PC-9 (cell line): ENCODE results near the gene APBA2. TPM values are rescaled to one million over a fixed set of nuclear protein-coding genes. Genes with fewer than 3 reads are reported as not detected.

ENCODE experiments used
- BruUV-seq: library from RNA; stranded (reverse); fragments of 400-500 nt; replicated peaks from 2 replicates; lab custom pipeline; 2021; lab: Mats Ljungman, UMichigan
- CTCF ChIA-PET: fragments of 300-600 bp; sonication (Branson Sonifier 250); formaldehyde crosslinking; loops from one replicate; lab custom pipeline; 2022; ENCODE audit warnings: antibody characterized with exemption; lab: Charles Lee
- POLR2A ChIA-PET: fragments of 300-600 bp; sonication (Branson Sonifier 250); formaldehyde crosslinking; loops from one replicate; lab custom pipeline; 2022; ENCODE audit warnings: antibody characterized with exemption; ENCODE audit not compliant: unreplicated experiment; lab: Charles Lee
- DNase-seq, 2 experiments: peaks; one replicate each; pipeline versions ENCODE4 v3.0.0 to v3.0.0-alpha.2; 2015 to 2022; ENCODE audit warnings: mixed read lengths in 1 of 2
- H2AFZ ChIP-seq: fragments of 200-600 bp; sonication (generic); 2 replicates; pipeline ENCODE4 v1.8.1; 2017; ENCODE audit warnings: antibody characterized with exemption
- H3F3A ChIP-seq: fragments of 200-600 bp; sonication (generic); 2 replicates; pipeline ENCODE4 v1.8.1; 2017; ENCODE audit warnings: antibody characterized with exemption, mild to moderate bottlenecking, low read depth; ENCODE audit not compliant: insufficient read depth
- H3K27ac ChIP-seq: fragments of 200-600 bp; sonication (generic); 2 replicates; pipeline ENCODE4 v1.6.1; 2016; ENCODE audit warnings: mixed run types
- H3K27me3 ChIP-seq: fragments of 200-600 bp; sonication (generic); 2 replicates; pipeline ENCODE4 v1.6.1; 2016; ENCODE audit warnings: low read depth, mixed run types; ENCODE audit not compliant: insufficient read depth
- H3K36me3 ChIP-seq: fragments of 200-600 bp; sonication (generic); 2 replicates; pipeline ENCODE4 v1.6.1; 2016; ENCODE audit warnings: low read depth, mixed run types
- H3K4me1 ChIP-seq: fragments of 200-600 bp; sonication (generic); replicated peaks from 2 replicates; pipeline ENCODE4 v1.6.1; 2016; ENCODE audit warnings: mixed run types; ENCODE audit not compliant: insufficient read depth
- H3K4me2 ChIP-seq: fragments of 200-600 bp; sonication (generic); 2 replicates; pipeline ENCODE4 v1.6.1; 2017; ENCODE audit warnings: mixed run types
- H3K4me3 ChIP-seq: fragments of 200-600 bp; sonication (generic); 2 replicates; pipeline ENCODE4 v1.6.1; 2016; ENCODE audit warnings: mixed run types
- H3K79me2 ChIP-seq: fragments of 200-600 bp; sonication (generic); 2 replicates; pipeline ENCODE4 v1.6.1; 2017; ENCODE audit warnings: low read depth, mixed run types
- H3K9me2 ChIP-seq: fragments of 200-600 bp; sonication (generic); 2 replicates; pipeline ENCODE4 v1.8.1; 2017; ENCODE audit warnings: mild to moderate bottlenecking; ENCODE audit not compliant: insufficient read depth
- H3K9me3 ChIP-seq: fragments of 200-600 bp; sonication (generic); 2 replicates; pipeline ENCODE4 v1.8.1; 2016; ENCODE audit warnings: low read depth; ENCODE audit not compliant: insufficient read depth
- H4K20me1 ChIP-seq: fragments of 200-600 bp; sonication (generic); 2 replicates; pipeline ENCODE4 v1.8.1; 2017; ENCODE audit not compliant: insufficient read depth
- EZH2 ChIP-seq: fragments of 200-600 bp; sonication (generic); IDR thresholded peaks from 2 replicates; pipeline ENCODE4 v1.8.0; 2017; ENCODE audit warnings: antibody characterized with exemption, low read depth
- intact Hi-C: fragments of 100-400 bp; cut with micrococcal nuclease; formaldehyde crosslinking; loops from one replicate; pipeline ENCODE4 v1.10.0; 2022; ENCODE audit not compliant: unreplicated experiment
- total RNA-seq: library from RNA; stranded (reverse); gene quantifications from 2 replicates; pipeline ENCODE4 v1.2.3, GENCODE V29; 2021
- TF ChIP-seq, protein P1 (sequence below): fragments of 200-600 bp; sonication (generic); conservative IDR thresholded peaks from 2 replicates; pipeline ENCODE4 v1.6.1; 2017; ENCODE audit warnings: mixed run types, antibody characterized with exemption, mild to moderate bottlenecking, moderate library complexity

APBA2 gene
- total RNA-seq, 1 experiment from 2014 or later = not detected

- Histone ChIP-seq H3K4me1 (no peaks in the 10 kb centered on the region), H3K27me3 (peaks cover 67% of the 10 kb centered on the region), H4K20me1 (no peaks in the 10 kb centered on the region), H3K79me2 (no peaks in the 10 kb centered on the region), H3K9me2 (no peaks in the 10 kb centered on the region), H3K9me3 (no peaks in the 10 kb centered on the region), H3K4me2 (no peak overlapping the region), H3F3A (no peaks in the 10 kb centered on the region), H3K4me3 (no peak overlapping the region), H2AFZ (no peak overlapping the region), H3K27ac (no peak overlapping the region), H3K36me3 (no peaks in the 10 kb centered on the region)
- BruUV-seq = no TSS peak
- intact Hi-C loops = no loop called here
- ChIA-PET CTCF (no interaction called here), POLR2A (no interaction called here)
- no peak for DNase-seq
- TF ChIP-seq, protein P1, sequence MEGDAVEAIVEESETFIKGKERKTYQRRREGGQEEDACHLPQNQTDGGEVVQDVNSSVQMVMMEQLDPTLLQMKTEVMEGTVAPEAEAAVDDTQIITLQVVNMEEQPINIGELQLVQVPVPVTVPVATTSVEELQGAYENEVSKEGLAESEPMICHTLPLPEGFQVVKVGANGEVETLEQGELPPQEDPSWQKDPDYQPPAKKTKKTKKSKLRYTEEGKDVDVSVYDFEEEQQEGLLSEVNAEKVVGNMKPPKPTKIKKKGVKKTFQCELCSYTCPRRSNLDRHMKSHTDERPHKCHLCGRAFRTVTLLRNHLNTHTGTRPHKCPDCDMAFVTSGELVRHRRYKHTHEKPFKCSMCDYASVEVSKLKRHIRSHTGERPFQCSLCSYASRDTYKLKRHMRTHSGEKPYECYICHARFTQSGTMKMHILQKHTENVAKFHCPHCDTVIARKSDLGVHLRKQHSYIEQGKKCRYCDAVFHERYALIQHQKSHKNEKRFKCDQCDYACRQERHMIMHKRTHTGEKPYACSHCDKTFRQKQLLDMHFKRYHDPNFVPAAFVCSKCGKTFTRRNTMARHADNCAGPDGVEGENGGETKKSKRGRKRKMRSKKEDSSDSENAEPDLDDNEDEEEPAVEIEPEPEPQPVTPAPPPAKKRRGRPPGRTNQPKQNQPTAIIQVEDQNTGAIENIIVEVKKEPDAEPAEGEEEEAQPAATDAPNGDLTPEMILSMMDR = no peak
- TF ChIP-seq EZH2 = no peak
Observed at GRCh38 chr15:28937271-28937670, 51.5 kb downstream of the APBA2 start.

- no peaks in the 10 kb centered on the region for H3K9me2 ChIP-seq
- no TSS peak for BruUV-seq
- intact Hi-C loops = no loop called here
- no peak overlapping the region for H2AFZ ChIP-seq
- no peak overlapping the region for H3K27ac ChIP-seq
- CTCF ChIA-PET = no interaction called here
- H3K4me1 ChIP-seq = no peaks in the 10 kb centered on the region
- no peak overlapping the region for H3K4me3 ChIP-seq
- H3K27me3 ChIP-seq = peaks cover 67% of the 10 kb centered on the region
- no peaks in the 10 kb centered on the region for H3K36me3 ChIP-seq
- H3K79me2 ChIP-seq = no peaks in the 10 kb centered on the region
- H3K9me3 ChIP-seq = no peaks in the 10 kb centered on the region
- POLR2A ChIA-PET = no interaction called here
- no peaks in the 10 kb centered on the region for H4K20me1 ChIP-seq
- no peak for DNase-seq
- H3F3A ChIP-seq = no peaks in the 10 kb centered on the region
- TF ChIP-seq EZH2 = no peak
- TF ChIP-seq, protein P1 = no peak
- H3K4me2 ChIP-seq = no peak overlapping the region
Observed at GRCh38 chr15:28942046-28942445, 56.3 kb downstream of the APBA2 start.

- Histone ChIP-seq H3K27ac (no peak overlapping the region), H3K36me3 (no peaks in the 10 kb centered on the region), H3F3A (no peaks in the 10 kb centered on the region), H3K9me3 (no peaks in the 10 kb centered on the region), H3K79me2 (no peaks in the 10 kb centered on the region), H4K20me1 (no peaks in the 10 kb centered on the region), H3K27me3 (peaks cover 63% of the 10 kb centered on the region), H3K4me1 (no peaks in the 10 kb centered on the region), H3K9me2 (no peaks in the 10 kb centered on the region), H3K4me3 (no peak overlapping the region), H3K4me2 (no peak overlapping the region), H2AFZ (no peak overlapping the region)
- ChIA-PET POLR2A (no interaction called here), CTCF (no interaction called here)
- no TSS peak for BruUV-seq
- no peak for DNase-seq
- intact Hi-C loops = no loop called here
- TF ChIP-seq EZH2 = no peak
- TF ChIP-seq, protein P1 = no peak
Observed at GRCh38 chr15:28942571-28942970, 56.8 kb downstream of the APBA2 start.
